H9 (cell line): ENCODE results near the gene XPO1. TPM values are rescaled to one million over a fixed set of nuclear protein-coding genes. Genes with fewer than 3 reads are reported as not detected.

ENCODE experiments used
- DNase-seq: peaks from one replicate; pipeline ENCODE4 v3.0.0-alpha.2; 2017
- H2AFZ ChIP-seq: one replicate; pipeline ENCODE4 v1.6.1; 2013; ENCODE audit warnings: mild to moderate bottlenecking, low read length, control low read depth, moderate library complexity
- H2AK5ac ChIP-seq: 2 replicates; pipeline ENCODE4 v1.6.1; 2013; ENCODE audit warnings: low read length, control low read depth, mixed read lengths; ENCODE audit not compliant: insufficient read length
- H2BK120ac ChIP-seq: one replicate; pipeline ENCODE4 v1.6.1; 2013; ENCODE audit warnings: low read depth, mild to moderate bottlenecking, low read length, control low read depth, inconsistent platforms; ENCODE audit not compliant: poor library complexity, severe bottlenecking
- H2BK12ac ChIP-seq: 2 replicates; pipeline ENCODE4 v1.6.1; 2013; ENCODE audit warnings: low read length, control low read depth, mixed read lengths, low read depth; ENCODE audit not compliant: insufficient read length
- H2BK15ac ChIP-seq: 2 replicates; pipeline ENCODE4 v1.6.1; 2013; ENCODE audit warnings: low read depth, low read length, control low read depth
- H2BK20ac ChIP-seq: one replicate; pipeline ENCODE4 v1.6.1; 2013; ENCODE audit warnings: low read depth, mild to moderate bottlenecking, low read length, control low read depth, inconsistent platforms; ENCODE audit not compliant: poor library complexity, severe bottlenecking
- H2BK5ac ChIP-seq: 2 replicates; pipeline ENCODE4 v1.6.1; 2013; ENCODE audit warnings: low read length, control low read depth, mixed read lengths; ENCODE audit not compliant: insufficient read length
- H3K14ac ChIP-seq: 2 replicates; pipeline ENCODE4 v1.6.1; 2013; ENCODE audit warnings: low read length, control low read depth; ENCODE audit not compliant: insufficient read depth
- H3K18ac ChIP-seq: 2 replicates; pipeline ENCODE4 v1.6.1; 2013; ENCODE audit warnings: low read depth, mild to moderate bottlenecking, mixed read lengths, low read length, control low read depth; ENCODE audit not compliant: insufficient read length
- H3K23ac ChIP-seq: 2 replicates; pipeline ENCODE4 v1.6.1; 2013; ENCODE audit warnings: low read length, control low read depth, mixed read lengths, low read depth; ENCODE audit not compliant: insufficient read length
- H3K23me2 ChIP-seq: 2 replicates; pipeline ENCODE4 v1.6.1; 2013; ENCODE audit warnings: low read depth, mild to moderate bottlenecking, mixed read lengths, low read length, control low read depth; ENCODE audit not compliant: insufficient read length, poor library complexity, severe bottlenecking
- H3K27ac ChIP-seq: 2 replicates; pipeline ENCODE4 v1.5.1; 2013; ENCODE audit warnings: low read length, control low read depth, mixed read lengths, low read depth; ENCODE audit not compliant: insufficient read length
- H3K27me3 ChIP-seq: 2 replicates; pipeline ENCODE4 v1.6.1; 2013; ENCODE audit warnings: low read length, control low read depth, inconsistent platforms; ENCODE audit not compliant: insufficient read depth
- H3K4ac ChIP-seq: 2 replicates; pipeline ENCODE4 v1.6.1; 2013; ENCODE audit warnings: low read depth, mild to moderate bottlenecking, control low read depth, inconsistent platforms, low read length, moderate library complexity
- H3K4me1 ChIP-seq: 2 replicates; pipeline ENCODE4 v1.6.1; 2013; ENCODE audit warnings: low read length, control low read depth, inconsistent platforms; ENCODE audit not compliant: insufficient read depth
- H3K4me2 ChIP-seq: 2 replicates; pipeline ENCODE4 v1.6.1; 2013; ENCODE audit warnings: low read length, control low read depth, mixed read lengths; ENCODE audit not compliant: insufficient read length, insufficient read depth
- H3K56ac ChIP-seq: 2 replicates; pipeline ENCODE4 v1.6.1; 2013; ENCODE audit warnings: low read depth, mild to moderate bottlenecking, mixed read lengths, low read length, control low read depth; ENCODE audit not compliant: insufficient read length
- H3K79me1 ChIP-seq: 2 replicates; pipeline ENCODE4 v1.6.1; 2013; ENCODE audit warnings: low read depth, mild to moderate bottlenecking, moderate library complexity, low read length, control low read depth, inconsistent platforms; ENCODE audit not compliant: insufficient read depth, poor library complexity, severe bottlenecking
- H3K79me2 ChIP-seq: 2 replicates; pipeline ENCODE4 v1.6.1; 2013; ENCODE audit warnings: low read length, control low read depth, inconsistent platforms; ENCODE audit not compliant: insufficient read depth
- H3K9ac ChIP-seq: 2 replicates; pipeline ENCODE4 v1.6.1; 2013; ENCODE audit warnings: low read length, control low read depth, mixed read lengths; ENCODE audit not compliant: insufficient read length; ENCODE audit errors: extremely low read depth
- H3K9me3 ChIP-seq: one replicate; pipeline ENCODE4 v1.6.1; 2013; ENCODE audit warnings: low read depth, low read length, inconsistent platforms; ENCODE audit not compliant: control insufficient read depth
- H3T11ph ChIP-seq: one replicate; pipeline ENCODE4 v1.6.1; 2013; ENCODE audit warnings: mild to moderate bottlenecking, low read length, control low read depth, inconsistent platforms
- H4K20me1 ChIP-seq: one replicate; pipeline ENCODE4 v1.6.1; 2013; ENCODE audit not compliant: control insufficient read depth, insufficient read length, insufficient read depth
- H4K5ac ChIP-seq: 2 replicates; pipeline ENCODE4 v1.6.1; 2013; ENCODE audit warnings: low read depth, mild to moderate bottlenecking, mixed read lengths, low read length, control low read depth; ENCODE audit not compliant: insufficient read length
- H4K8ac ChIP-seq: replicated peaks from 2 replicates; pipeline ENCODE4 v1.6.1; 2013; ENCODE audit warnings: low read length, control low read depth, mixed read lengths, low read depth; ENCODE audit not compliant: insufficient read length
- H4K91ac ChIP-seq: 2 replicates; pipeline ENCODE4 v1.6.1; 2013; ENCODE audit warnings: low read depth, mild to moderate bottlenecking, moderate library complexity, mixed read lengths, low read length, control low read depth; ENCODE audit not compliant: insufficient read length
- H3K27ac Mint-ChIP-seq, 3 experiments: 2 replicates in 2 of 3; 3 replicates in 1 of 3; pipeline ENCODE4 v1.8.0; 2020 to 2021; ENCODE audit warnings: mixed read lengths in 3 of 3, mild to moderate bottlenecking in 1 of 3, moderate library complexity in 1 of 3
- H3K27me3 Mint-ChIP-seq: 2 replicates; pipeline ENCODE4 v1.8.0; 2021; ENCODE audit warnings: low read depth, mild to moderate bottlenecking, moderate library complexity, mixed read lengths
- H3K36me3 Mint-ChIP-seq, 3 experiments: 2 replicates in 2 of 3; 3 replicates in 1 of 3; pipeline ENCODE4 v1.8.0; 2020 to 2021; ENCODE audit warnings: low read depth in 3 of 3, mixed read lengths in 3 of 3; ENCODE audit not compliant: insufficient read depth in 1 of 3
- H3K4me1 Mint-ChIP-seq, 2 experiments: 2 replicates each; pipeline ENCODE4 v1.8.0; 2020; ENCODE audit warnings: mixed read lengths in 2 of 2
- H3K4me3 Mint-ChIP-seq, 2 experiments: 2 replicates in 1 of 2; 3 replicates in 1 of 2; pipeline ENCODE4 v1.8.0; 2020 to 2021; ENCODE audit warnings: mild to moderate bottlenecking in 2 of 2, mixed read lengths in 2 of 2, moderate library complexity in 1 of 2
- H3K9me3 Mint-ChIP-seq, 2 experiments: 2 replicates in 1 of 2; 3 replicates in 1 of 2; pipeline ENCODE4 v1.8.0; 2020; ENCODE audit warnings: mild to moderate bottlenecking in 2 of 2, mixed read lengths in 2 of 2, moderate library complexity in 1 of 2
- CTCF ChIP-seq: fragments of 200-600 bp; sonication (generic); conservative IDR thresholded peaks from 3 replicates; pipeline ENCODE4 v1.8.0; 2021; ENCODE audit warnings: antibody characterized with exemption, mild to moderate bottlenecking
- WGBS: extraction: QIAGEN DNeasy Blood & Tissue Kit; methylation state at CpG from one replicate; pipeline ENCODE4 v1.1.7; 2013; ENCODE audit warnings: missing lambda C conversion rate, low lambda C conversion rate, mixed read lengths; ENCODE audit not compliant: insufficient read length; ENCODE audit errors: extremely low coverage; 5-methylcytosine and 5-hydroxymethylcytosine counted together
- total RNA-seq: library from RNA; stranded (reverse); gene quantifications from 2 replicates; pipeline ENCODE4 v1.2.1, GENCODE V29; 2021

Gene XPO1
- total RNA-seq, 1 experiment from 2014 or later: 320 TPM

- Histone ChIP-seq H3K27ac (no peak overlapping the region), H3K23me2 (no peaks in the 10 kb centered on the region), H2BK120ac (no peak overlapping the region), H3K23ac (no peak overlapping the region), H2BK20ac (peak overlapping the region; percentile 49), H3K18ac (no peak overlapping the region), H3K9me3 (no peaks in the 10 kb centered on the region), H3K27me3 (no peaks in the 10 kb centered on the region), H2BK15ac (no peak overlapping the region), H2BK12ac (no peak overlapping the region), H2AFZ (peak overlapping the region; percentile 80), H4K8ac (no peak overlapping the region), H4K5ac (no peak overlapping the region), H3T11ph (no peak overlapping the region), H3K4ac (no peak overlapping the region), H2BK5ac (no peak overlapping the region), H3K4me2 (no peak overlapping the region), H4K20me1 (no peaks in the 10 kb centered on the region), H3K14ac (no peak overlapping the region), H2AK5ac (no peak overlapping the region), H4K91ac (no peak overlapping the region), H3K79me2 (no peaks in the 10 kb centered on the region), H3K9ac (no peak overlapping the region), H3K56ac (no peak overlapping the region), H3K4me1 (peaks cover 6% of the 10 kb centered on the region), H3K79me1 (no peaks in the 10 kb centered on the region)
- Mint-ChIP-seq H3K27me3 (no peaks in the 10 kb centered on the region), H3K9me3 (no peaks in the 10 kb centered on the region), H3K4me1 (peaks cover 22 to 23% of the 10 kb centered on the region in 2 experiments), H3K36me3 (no peaks in the 10 kb centered on the region; a peak in 1 of 7 replicates), H3K27ac (peak overlapping the region; percentile 22 to 97 (median 63); a peak in 5 of 7 replicates), H3K4me3 (peak overlapping the region; percentile 2 to 16; a peak in 1 of 5 replicates)
- DNase-seq: no peak
- WGBS: no CpG with 5 or more reads among the region's 5 CpGs
- no peak for TF ChIP-seq CTCF
Measured at GRCh38 chr2:61550375-61551209, 12.4 kb upstream of the XPO1 start.
